ENCODE data around the gene C1QTNF6.
"Not testable (repeated sequence)": the region's sequence is repeated elsewhere in the genome, so short reads cannot be mapped to it uniquely, and the experiment has no call there.

The C1QTNF6 gene

GRCh38 chr22:37175414-37176281, 12.4 kb downstream of the C1QTNF6 start:
- no peak for DNase-seq

GRCh38 chr22:37174964-37175363, 13.1 kb downstream of the C1QTNF6 start:
- no peak for DNase-seq

GRCh38 chr22:37173709-37174108, 14.3 kb downstream of the C1QTNF6 start:
- no peak for DNase-seq

- DNase-seq = no peak
Measured at GRCh38 chr22:37172266-37173245, 15.5 kb downstream of the C1QTNF6 start.

GRCh38 chr22:37171662-37172061, 16.4 kb downstream of the C1QTNF6 start:
- DNase-seq = no peak

- DNase-seq = not testable (repeated sequence)
Measured at GRCh38 chr22:37170689-37171405, 17.2 kb downstream of the C1QTNF6 start.

GRCh38 chr22:37169947-37170688, 17.9 kb downstream of the C1QTNF6 start:
- no peak for DNase-seq

- DNase-seq = no peak
Measured at GRCh38 chr22:37169406-37169805, 18.6 kb downstream of the C1QTNF6 start.

GRCh38 chr22:37167981-37168647, 19.9 kb downstream of the C1QTNF6 start:
- DNase-seq = no peak

- DNase-seq = no peak
Measured at GRCh38 chr22:37167176-37167980, 20.7 kb downstream of the C1QTNF6 start.

GRCh38 chr22:37166675-37167066, 21.4 kb downstream of the C1QTNF6 start:
- no peak for DNase-seq

GRCh38 chr22:37165940-37166674, 21.9 kb downstream of the C1QTNF6 start:
- DNase-seq = no peak

- no peak for DNase-seq
Measured at GRCh38 chr22:37165066-37165465, 23.0 kb downstream of the C1QTNF6 start.

- no peak for DNase-seq
Measured at GRCh38 chr22:37164505-37164887, 23.6 kb downstream of the C1QTNF6 start.

GRCh38 chr22:37163575-37164504, 24.2 kb downstream of the C1QTNF6 start:
- no peak for DNase-seq

GRCh38 chr22:37163096-37163489, 25.0 kb downstream of the C1QTNF6 start:
- no peak for DNase-seq

GRCh38 chr22:37162221-37163095, 25.6 kb downstream of the C1QTNF6 start:
- no peak for DNase-seq

- no peak for DNase-seq
Measured at GRCh38 chr22:37161443-37161842, 26.6 kb downstream of the C1QTNF6 start.

Measured in NCI-H1417 treated with DMSO at 0.1 percent for 48 hours (cell line).